Adrenal gland (tissue), 12 donors: ENCODE data around the gene ANKS1B. TPM values are rescaled to one million over a fixed set of nuclear protein-coding genes. Genes with fewer than 3 reads are reported as not detected.
"Not testable (repeated sequence)": the region's sequence is repeated elsewhere in the genome, so short reads cannot be mapped to it uniquely, and the experiment has no call there.

Experiments
- DNase-seq, 7 donors: peaks; one replicate each; pipeline ENCODE4 v3.0.0-alpha.2; 2019 to 2020
- H3K27ac ChIP-seq, 5 donors: fragments of 200-600 bp; sonication (generic) in 4 of 5; 1 replicate in 3 of 5; 2 replicates in 2 of 5; pipeline versions ENCODE4 v1.5.1 to v1.8.0; 2016 to 2020; ENCODE audit warnings: mild to moderate bottlenecking in 1 of 5
- H3K27me3 ChIP-seq: fragments of 200-600 bp; 2 replicates; pipeline ENCODE4 v1.8.0; 2021
- H3K36me3 ChIP-seq, 2 donors: fragments of 200-600 bp; replicated peaks in 1 of 2; 1 replicate in 1 of 2; 2 replicates in 1 of 2; pipeline versions ENCODE4 v1.5.1 to v1.8.0; 2018 to 2022
- H3K4me1 ChIP-seq, 2 donors: fragments of 200-600 bp; replicated peaks in 1 of 2; 1 replicate in 1 of 2; 2 replicates in 1 of 2; pipeline versions ENCODE4 v1.5.1 to v1.8.0; 2018 to 2021
- H3K4me3 ChIP-seq, 4 donors: fragments of 200-600 bp; sonication (generic) in 3 of 4; one replicate each; pipeline ENCODE4 v1.5.1; 2016 to 2018
- H3K9me3 ChIP-seq, 3 donors: fragments of 200-600 bp; sonication (generic) in 1 of 3; replicated peaks in 1 of 3; 1 replicate in 2 of 3; 2 replicates in 1 of 3; pipeline versions ENCODE4 v1.5.1 to v1.8.0; 2016 to 2021
- POLR2A ChIP-seq, 2 donors: fragments of 450-650 bp; IDR thresholded peaks; one replicate each; pipeline ENCODE4 v1.6.1; 2017; ENCODE audit warnings: antibody characterized with exemption in 2 of 2, mild to moderate bottlenecking in 2 of 2, moderate library complexity in 1 of 2
- WGBS, 4 donors: extraction: QIAGEN DNeasy Blood & Tissue Kit in 2 of 4; methylation state at CpG; one replicate each; pipeline versions ENCODE4 v1.1.5 to v1.1.7; 2013 to 2017; 5-methylcytosine and 5-hydroxymethylcytosine counted together
- intact Hi-C, 2 donors: fragments of 100-400 bp; cut with DNase I; formaldehyde crosslinking; loops; one replicate each; pipeline versions ENCODE4 v1.14.1 to v1.15.0; 2022 to 2023
- polyA plus RNA-seq, 3 donors: library from polyadenylated mRNA; stranded (reverse); fragments of 200-250 nt in 2 of 3; fragments of 350-450 nt in 1 of 3; fragmentation: Illumina TruSeq in 1 of 3; extraction: RNeasy Lipid Tissue Mini Kit (QIAGEN cat#74804) in 1 of 3; gene quantifications; one replicate each; pipeline ENCODE4 v1.2.3, GENCODE V29; 2013 to 2014
- total RNA-seq, 9 donors: library from RNA; depleted of rRNA in 4 of 9; stranded (reverse); fragments of >200 nt in 4 of 9; fragments of 120-200 nt in 1 of 9; fragmentation: NEBNext Ultra II Directional in 1 of 9; extraction: Animal tissue kit (Norgen Biotek cat#: 25700) in 1 of 9; gene quantifications; one replicate each; pipeline versions ENCODE4 v1.1.0 to v1.2.4, GENCODE V29; 2013 to 2023
- TF ChIP-seq, protein P1 (sequence below), 6 experiments: fragments of 450-650 bp in 4 of 6; fragments of 200-600 bp in 2 of 6; sonication (generic) in 1 of 6; IDR thresholded peaks; 1 replicate in 5 of 6; 2 replicates in 1 of 6; pipeline versions ENCODE4 v1.5.1 to v1.8.0; 2016 to 2021; ENCODE audit warnings: antibody characterized with exemption in 6 of 6, mild to moderate bottlenecking in 2 of 6, moderate library complexity in 1 of 6
- donor health status: healthy with polysubstance abuse.
- donor health status: Bipolar disorder and iron deficiency.
- donor health status: DM: yes; HTN: yes; CAD: no.
- donor health status: DM: no; HTN: no; CAD: no.
- donor health status: DM: no; HTN: no; CAD: no.
- donor health status: DM: yes; HTN: yes; CAD: no.

Gene ANKS1B
- total and polyA plus RNA-seq, 12 donors, result 1.3 to 28.1 (median 8.0) TPM

GRCh38 chr12:98763656-98764055 is 1221.1 kb downstream of the ANKS1B start:
- intact Hi-C loops, result no loop called here
- WGBS, 4 donors, result 94 to 97% (median 97%) methylated on average over 4 of the region's 4 CpGs
- DNase-seq, result no peak
- Histone ChIP-seq H3K27me3 (no peaks in the 10 kb centered on the region), H3K27ac (no peak overlapping the region), H3K9me3 (no peaks in the 10 kb centered on the region), H3K4me1 (no peaks in the 10 kb centered on the region), H3K4me3 (no peak overlapping the region), H3K36me3 (no peaks in the 10 kb centered on the region)
- TF ChIP-seq, protein P1, sequence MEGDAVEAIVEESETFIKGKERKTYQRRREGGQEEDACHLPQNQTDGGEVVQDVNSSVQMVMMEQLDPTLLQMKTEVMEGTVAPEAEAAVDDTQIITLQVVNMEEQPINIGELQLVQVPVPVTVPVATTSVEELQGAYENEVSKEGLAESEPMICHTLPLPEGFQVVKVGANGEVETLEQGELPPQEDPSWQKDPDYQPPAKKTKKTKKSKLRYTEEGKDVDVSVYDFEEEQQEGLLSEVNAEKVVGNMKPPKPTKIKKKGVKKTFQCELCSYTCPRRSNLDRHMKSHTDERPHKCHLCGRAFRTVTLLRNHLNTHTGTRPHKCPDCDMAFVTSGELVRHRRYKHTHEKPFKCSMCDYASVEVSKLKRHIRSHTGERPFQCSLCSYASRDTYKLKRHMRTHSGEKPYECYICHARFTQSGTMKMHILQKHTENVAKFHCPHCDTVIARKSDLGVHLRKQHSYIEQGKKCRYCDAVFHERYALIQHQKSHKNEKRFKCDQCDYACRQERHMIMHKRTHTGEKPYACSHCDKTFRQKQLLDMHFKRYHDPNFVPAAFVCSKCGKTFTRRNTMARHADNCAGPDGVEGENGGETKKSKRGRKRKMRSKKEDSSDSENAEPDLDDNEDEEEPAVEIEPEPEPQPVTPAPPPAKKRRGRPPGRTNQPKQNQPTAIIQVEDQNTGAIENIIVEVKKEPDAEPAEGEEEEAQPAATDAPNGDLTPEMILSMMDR (IDR thresholded peaks at IDR 0.05), result no peak
- no peak for TF ChIP-seq POLR2A (IDR thresholded peaks at IDR 0.05)

GRCh38 chr12:98758331-98758730 is 1226.4 kb downstream of the ANKS1B start:
- 58 to 83% (median 72%) methylated on average over 3 of the region's 3 CpGs for WGBS, 4 donors
- peak in 5 of 7 donors; percentile 26 to 48 (median 43) for DNase-seq
- intact Hi-C loops, result no loop called here
- no peaks in the 10 kb centered on the region for H3K4me1 ChIP-seq
- no peak overlapping the region for H3K27ac ChIP-seq
- no peaks in the 10 kb centered on the region for H3K27me3 ChIP-seq
- no peaks in the 10 kb centered on the region for H3K9me3 ChIP-seq
- TF ChIP-seq, protein P1 (IDR thresholded peaks at IDR 0.05), result no peak
- TF ChIP-seq POLR2A (IDR thresholded peaks at IDR 0.05), result no peak
- H3K36me3 ChIP-seq, result no peaks in the 10 kb centered on the region
- no peak overlapping the region for H3K4me3 ChIP-seq

- Histone ChIP-seq H3K27ac (no peak overlapping the region), H3K27me3 (no peaks in the 10 kb centered on the region), H3K9me3 (no peaks in the 10 kb centered on the region), H3K36me3 (no peaks in the 10 kb centered on the region), H3K4me1 (no peaks in the 10 kb centered on the region), H3K4me3 (no peak overlapping the region)
- 60 to 81% (median 70%) methylated on average over 3 to 4 of the region's 4 CpGs for WGBS, 4 donors
- no peak for DNase-seq
- intact Hi-C loops, result no loop called here
- TF ChIP-seq POLR2A (IDR thresholded peaks at IDR 0.05), result no peak
- TF ChIP-seq, protein P1 (IDR thresholded peaks at IDR 0.05), result no peak
Observed at GRCh38 chr12:98757455-98757854, 1227.3 kb downstream of the ANKS1B start.

GRCh38 chr12:98755855-98756254 is 1228.9 kb downstream of the ANKS1B start:
- H3K36me3 ChIP-seq, DNase-seq, H3K27ac ChIP-seq, H3K9me3 ChIP-seq, H3K27me3 ChIP-seq, H3K4me3 ChIP-seq, H3K4me1 ChIP-seq, intact Hi-C loops: not testable (repeated sequence)
- 84 to 93% (median 92%) methylated on average over 5 of the region's 5 CpGs for WGBS, 4 donors

- TF ChIP-seq, protein P1 (IDR thresholded peaks at IDR 0.05), result no peak
- no peak for TF ChIP-seq POLR2A (IDR thresholded peaks at IDR 0.05)
- Histone ChIP-seq H3K4me1 (no peaks in the 10 kb centered on the region), H3K27ac (no peak overlapping the region), H3K9me3 (no peaks in the 10 kb centered on the region), H3K27me3 (no peaks in the 10 kb centered on the region), H3K4me3 (no peak overlapping the region), H3K36me3 (no peaks in the 10 kb centered on the region)
- no peak for DNase-seq
- 77 to 100% (median 90%) methylated on average over 1 to 5 of the region's 5 CpGs for WGBS, 4 donors
- intact Hi-C loops, result no loop called here
Observed at GRCh38 chr12:98754095-98754494, 1230.6 kb downstream of the ANKS1B start.
